ENCODE results near the gene SASH1. TPM values are rescaled to one million over a fixed set of nuclear protein-coding genes. Genes with fewer than 3 reads are reported as not detected.

Gene SASH1
- total RNA-seq, 1 experiment from 2014 or later, result 6.6 TPM

- POLR2A ChIA-PET, result no interaction called here
- H3K4me3 ChIP-seq (ENCODE audit: low read depth in 2 of 2, low read length in 2 of 2), result no peak overlapping the region
- no peaks in the 10 kb centered on the region for H3K36me3 ChIP-seq (ENCODE audit: control insufficient read depth, insufficient read depth, low read length)
- H3K9me3 ChIP-seq (ENCODE audit: control insufficient read depth, insufficient read depth, low read depth, low read length), result no peaks in the 10 kb centered on the region
- no TSS peak for BruUV-seq (replicated peaks)
- no peak overlapping the region for H3K27ac ChIP-seq (ENCODE audit: low read length)
- H3K27me3 ChIP-seq (ENCODE audit: control insufficient read depth, insufficient read depth, low read length), result no peaks in the 10 kb centered on the region
- in situ Hi-C loops (cut with HindIII; ENCODE audit: low pct_unique_long_range_greater_than_20kb, low sequenced_read_pairs), result no loop called here
- ATAC-seq, result no peak
- intact Hi-C loops (cut with micrococcal nuclease; ENCODE audit: unreplicated experiment), result no loop called here
- H3K4me1 ChIP-seq (ENCODE audit: control insufficient read depth, insufficient read depth, low read length), result no peaks in the 10 kb centered on the region
- no peak for TF ChIP-seq TCF7L2 (IDR thresholded peaks at IDR 0.05; ENCODE audit: low read depth, low read length)
- TF ChIP-seq REST (IDR thresholded peaks at IDR 0.05; ENCODE audit: insufficient read depth in 1 of 2, low read depth in 2 of 2, low read length in 1 of 2), result no peak
- no peak for TF ChIP-seq CTCF (IDR thresholded peaks at IDR 0.05)
- TF ChIP-seq SIN3A (IDR thresholded peaks at IDR 0.05; ENCODE audit: borderline replicate concordance, insufficient read depth, low read depth, low read length), result no peak
- TF ChIP-seq POLR2AphosphoS5 (IDR thresholded peaks at IDR 0.05; ENCODE audit: low read depth, low read length), result no peak
- CTCF ChIA-PET, result no interaction called here
- no peak for DNase-seq (ENCODE audit: low read depth, low spot score)
These were observed 48.6 kb upstream of the SASH1 start for GRCh38 chr6:148294059-148294458.

- in situ Hi-C loops (cut with HindIII; ENCODE audit: low pct_unique_long_range_greater_than_20kb, low sequenced_read_pairs), result no loop called here
- no peak for ATAC-seq
- TF ChIP-seq TCF7L2 (IDR thresholded peaks at IDR 0.05; ENCODE audit: low read depth, low read length) (no peak), POLR2AphosphoS5 (IDR thresholded peaks at IDR 0.05; ENCODE audit: low read depth, low read length) (no peak), REST (IDR thresholded peaks at IDR 0.05; ENCODE audit: insufficient read depth in 1 of 2, low read depth in 2 of 2, low read length in 1 of 2) (no peak), SIN3A (IDR thresholded peaks at IDR 0.05; ENCODE audit: borderline replicate concordance, insufficient read depth, low read depth, low read length) (no peak), CTCF (IDR thresholded peaks at IDR 0.05) (no peak)
- intact Hi-C loops (cut with micrococcal nuclease; ENCODE audit: unreplicated experiment), result no loop called here
- ChIA-PET POLR2A (no interaction called here), CTCF (no interaction called here)
- Histone ChIP-seq H3K4me3 (ENCODE audit: low read depth in 2 of 2, low read length in 2 of 2) (no peak overlapping the region), H3K4me1 (ENCODE audit: control insufficient read depth, insufficient read depth, low read length) (no peaks in the 10 kb centered on the region), H3K27me3 (ENCODE audit: control insufficient read depth, insufficient read depth, low read length) (no peaks in the 10 kb centered on the region), H3K36me3 (ENCODE audit: control insufficient read depth, insufficient read depth, low read length) (no peaks in the 10 kb centered on the region), H3K9me3 (ENCODE audit: control insufficient read depth, insufficient read depth, low read depth, low read length) (no peaks in the 10 kb centered on the region), H3K27ac (ENCODE audit: low read length) (no peak overlapping the region)
- BruUV-seq (replicated peaks), result no TSS peak
- DNase-seq (ENCODE audit: low read depth, low spot score), result no peak
These were observed 47.3 kb upstream of the SASH1 start for GRCh38 chr6:148295261-148295887.
